ENCODE data around the gene TRAF2.

- TF ChIP-seq, protein P1, sequence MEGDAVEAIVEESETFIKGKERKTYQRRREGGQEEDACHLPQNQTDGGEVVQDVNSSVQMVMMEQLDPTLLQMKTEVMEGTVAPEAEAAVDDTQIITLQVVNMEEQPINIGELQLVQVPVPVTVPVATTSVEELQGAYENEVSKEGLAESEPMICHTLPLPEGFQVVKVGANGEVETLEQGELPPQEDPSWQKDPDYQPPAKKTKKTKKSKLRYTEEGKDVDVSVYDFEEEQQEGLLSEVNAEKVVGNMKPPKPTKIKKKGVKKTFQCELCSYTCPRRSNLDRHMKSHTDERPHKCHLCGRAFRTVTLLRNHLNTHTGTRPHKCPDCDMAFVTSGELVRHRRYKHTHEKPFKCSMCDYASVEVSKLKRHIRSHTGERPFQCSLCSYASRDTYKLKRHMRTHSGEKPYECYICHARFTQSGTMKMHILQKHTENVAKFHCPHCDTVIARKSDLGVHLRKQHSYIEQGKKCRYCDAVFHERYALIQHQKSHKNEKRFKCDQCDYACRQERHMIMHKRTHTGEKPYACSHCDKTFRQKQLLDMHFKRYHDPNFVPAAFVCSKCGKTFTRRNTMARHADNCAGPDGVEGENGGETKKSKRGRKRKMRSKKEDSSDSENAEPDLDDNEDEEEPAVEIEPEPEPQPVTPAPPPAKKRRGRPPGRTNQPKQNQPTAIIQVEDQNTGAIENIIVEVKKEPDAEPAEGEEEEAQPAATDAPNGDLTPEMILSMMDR (IDR thresholded peaks at IDR 0.05), result no peak
- TF ChIP-seq EZH2 (IDR thresholded peaks at IDR 0.05; ENCODE audit: borderline replicate concordance, insufficient read depth, low read depth, low read length, poor library complexity, severe bottlenecking), result no peak
Observed at GRCh38 chr9:136937186-136938001, 51.1 kb downstream of the TRAF2 start.
